Stimulated activated CD8-positive, alpha-beta memory T cell treated with anti-CD3 and anti-CD28 coated beads, Interleukin-2, amount 100 ng/mL, for 1 hour (primary cell): ENCODE measurements around the gene TGFBR1.

Source experiments
- DNase-seq, 2 donors: peaks; one replicate each; pipeline ENCODE4 v3.0.0-alpha.2; 2020; ENCODE audit warnings: low read depth in 2 of 2

Gene TGFBR1

DNA sequence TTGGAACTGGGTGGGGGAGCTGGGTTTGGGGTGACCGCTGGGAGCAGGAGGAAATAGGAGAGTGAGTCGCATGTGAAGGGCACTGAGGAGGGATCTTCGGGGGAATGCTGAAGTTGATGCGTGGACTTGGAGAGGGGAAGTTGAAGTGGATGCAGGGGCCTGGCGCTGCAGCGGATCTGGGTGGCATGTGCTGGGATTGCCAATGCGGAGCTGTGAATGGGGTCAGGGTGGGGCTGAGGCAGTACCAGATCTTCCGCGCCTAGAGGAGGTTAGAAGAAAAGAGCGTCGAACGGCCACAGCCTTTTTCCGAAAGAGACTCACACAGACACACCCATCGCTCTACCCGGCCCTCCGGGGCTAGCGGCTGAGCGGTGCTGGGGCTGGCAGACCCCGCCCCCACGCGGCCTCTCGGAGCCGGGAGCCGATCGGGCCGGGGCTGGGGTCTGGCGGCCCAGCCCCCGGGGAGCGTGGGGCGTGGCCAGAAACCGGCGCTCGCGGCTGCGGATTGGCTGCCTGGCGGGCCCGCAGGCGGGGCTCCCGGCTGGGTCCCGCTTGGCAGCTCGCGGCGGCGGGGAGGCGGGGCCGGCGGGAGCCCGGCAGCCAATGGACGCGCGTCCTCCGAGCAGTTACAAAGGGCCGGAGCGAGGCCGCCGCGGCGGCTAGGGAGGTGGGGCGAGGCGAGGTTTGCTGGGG is at the start of gene TGFBR1:
Gene TGFBR1, plus strand, starts transcription at position 655 of the 693 bp plus-strand sequence. CDS start 93 bp downstream, outside the sequence.
- peak; percentile 80 to 86 for DNase-seq

DNA sequence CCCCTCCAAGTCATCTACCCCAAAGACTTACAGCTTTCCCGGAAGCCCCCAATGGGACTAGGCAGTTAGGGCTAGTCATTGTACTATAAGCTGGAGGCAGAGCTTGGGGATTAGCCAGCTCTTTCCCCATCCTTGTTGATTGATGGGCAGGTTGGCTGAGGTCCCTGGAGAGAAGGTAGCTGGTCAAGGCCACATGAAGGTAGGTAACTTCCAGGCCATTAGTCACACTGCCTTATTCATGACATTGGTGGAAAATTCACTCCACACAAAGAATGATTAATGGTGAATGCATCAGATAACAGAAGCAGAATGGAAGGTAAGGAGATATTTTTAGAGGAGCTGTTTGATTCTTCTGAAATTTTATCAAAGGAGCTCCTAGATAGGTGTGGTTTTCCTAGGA is 49.5 kb upstream of the TGFBR1 start:
- DNase-seq, result no peak

DNA sequence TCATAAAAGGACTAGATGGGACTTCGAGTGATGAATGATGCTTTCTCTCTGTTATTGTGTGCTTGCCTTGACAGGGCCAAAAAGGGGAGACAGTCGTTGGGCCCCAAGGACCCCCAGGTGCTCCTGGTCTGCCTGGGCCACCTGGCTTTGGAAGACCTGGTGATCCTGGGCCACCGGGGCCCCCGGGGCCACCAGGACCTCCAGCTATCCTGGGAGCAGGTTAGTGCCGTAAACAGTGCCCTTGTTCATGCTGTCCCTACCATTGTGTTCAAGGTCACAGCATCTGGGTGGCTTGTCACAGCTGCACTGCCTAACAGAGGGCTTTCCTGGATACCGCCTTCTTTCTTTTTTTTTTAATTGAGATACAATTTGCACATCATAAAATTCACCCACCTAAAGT is 48.7 kb upstream of the TGFBR1 start:
- DNase-seq, result no peak

- no peak for DNase-seq
Measured at GRCh38 chr9:99056886-99057664, 47.8 kb upstream of the TGFBR1 start.

- DNase-seq, result peak; percentile 42 to 43
Measured at GRCh38 chr9:99057665-99058625, 47.0 kb upstream of the TGFBR1 start.

DNA sequence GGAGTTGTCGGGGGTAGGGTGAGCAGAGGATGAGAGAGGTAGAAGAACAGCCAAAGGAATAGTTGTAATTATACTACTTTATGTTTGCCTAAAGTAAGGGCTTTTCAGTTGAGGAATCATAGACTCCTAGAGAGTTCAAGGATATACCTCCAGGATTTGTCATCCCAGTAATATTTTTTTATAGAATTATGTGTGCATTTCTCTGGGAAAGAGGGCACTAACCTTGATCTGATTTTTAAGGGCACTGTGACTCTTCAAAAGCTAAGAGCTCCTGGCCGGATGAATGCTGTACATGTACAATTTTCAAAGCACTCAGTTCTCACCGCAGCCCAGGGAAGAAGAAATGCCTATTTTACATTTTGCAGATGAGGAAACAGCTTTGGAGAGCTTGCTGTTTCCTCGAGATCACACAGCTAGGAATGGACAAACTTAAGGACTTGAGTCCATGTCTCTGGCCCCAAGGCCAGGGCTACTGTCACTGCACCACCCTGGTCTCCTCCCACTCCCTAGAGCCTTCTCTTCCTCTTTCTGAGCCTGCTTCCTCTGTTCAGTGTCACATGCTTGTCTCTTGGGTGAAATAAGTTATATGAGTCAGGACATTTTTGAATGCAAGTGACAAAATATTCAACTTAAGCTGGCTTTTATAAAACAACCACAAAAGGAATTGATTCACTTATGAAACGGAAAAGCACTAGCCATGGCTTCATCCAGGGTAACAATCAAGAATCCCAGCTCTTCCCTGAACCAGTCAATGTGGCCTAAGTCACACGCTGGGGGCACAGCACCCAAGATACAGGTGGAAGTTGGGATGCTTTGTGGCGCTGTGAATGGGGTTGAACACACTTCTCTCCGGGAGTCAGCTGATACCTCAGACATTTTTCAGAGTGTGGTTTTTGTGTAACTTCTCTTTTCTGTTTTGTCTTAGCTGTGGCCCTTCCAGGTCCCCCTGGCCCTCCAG is 45.7 kb upstream of the TGFBR1 start:
- no peak for DNase-seq

DNA sequence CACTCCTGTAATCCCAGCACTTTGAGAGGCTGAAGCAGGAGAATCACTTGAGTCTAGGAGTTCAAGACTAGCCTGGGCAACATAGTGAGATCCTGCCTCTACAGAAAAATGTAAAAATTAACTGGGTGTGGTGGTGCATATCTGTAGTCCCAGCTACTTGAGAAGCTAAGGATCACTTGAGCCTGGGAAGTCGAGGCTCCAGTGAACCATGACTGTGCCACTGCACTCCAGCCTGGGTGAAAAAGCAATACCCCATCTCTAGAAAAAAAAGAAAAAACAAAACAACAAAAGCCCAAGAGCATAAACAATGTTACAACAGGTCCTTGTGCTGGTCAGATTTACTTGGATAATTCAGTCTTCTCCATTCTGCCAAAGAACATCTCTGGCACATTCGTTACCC is 44.3 kb upstream of the TGFBR1 start:
- no peak for DNase-seq

GRCh38 chr9:99062549-99062948 is 42.4 kb upstream of the TGFBR1 start:
- no peak for DNase-seq

GRCh38 chr9:99063522-99063921 is 41.4 kb upstream of the TGFBR1 start:
- no peak for DNase-seq

GRCh38 chr9:99066571-99066970 is 38.3 kb upstream of the TGFBR1 start:
- DNase-seq, result no peak

DNA sequence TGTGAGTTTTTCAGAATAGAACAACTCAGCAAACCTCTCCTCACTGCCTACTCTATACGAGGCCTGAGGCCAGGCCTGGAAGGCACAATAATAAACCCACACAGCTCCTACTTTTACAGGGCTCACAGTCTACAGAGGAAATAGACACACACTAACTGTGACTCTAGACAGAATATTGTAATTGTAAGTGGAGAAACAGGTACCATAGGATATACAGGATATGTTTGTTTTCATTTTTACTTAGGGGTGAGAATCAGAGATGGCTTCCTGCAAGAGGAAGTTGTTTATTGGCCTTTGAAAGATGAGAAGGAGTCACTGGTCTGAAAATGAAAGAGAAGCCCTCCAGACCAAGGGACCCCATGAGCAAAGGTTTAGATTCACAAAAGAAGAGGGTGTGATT is 35.8 kb upstream of the TGFBR1 start:
- no peak for DNase-seq

DNA sequence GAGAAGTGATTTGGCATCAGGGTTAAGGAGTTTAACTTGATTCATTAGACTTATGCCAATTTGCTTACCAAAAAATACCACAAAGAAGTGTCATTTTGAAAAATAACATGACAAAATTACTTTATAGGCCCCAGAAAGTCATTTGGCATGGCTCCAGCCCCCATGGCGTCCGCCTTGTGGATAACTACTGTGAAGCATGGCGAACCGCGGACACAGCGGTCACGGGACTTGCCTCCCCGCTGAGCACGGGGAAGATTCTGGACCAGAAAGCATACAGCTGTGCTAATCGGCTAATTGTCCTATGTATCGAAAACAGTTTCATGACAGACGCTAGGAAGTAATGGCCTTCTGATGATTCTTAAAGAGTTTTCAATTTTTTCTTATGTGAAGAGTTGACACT is 35.4 kb upstream of the TGFBR1 start:
- DNase-seq, result no peak

DNA sequence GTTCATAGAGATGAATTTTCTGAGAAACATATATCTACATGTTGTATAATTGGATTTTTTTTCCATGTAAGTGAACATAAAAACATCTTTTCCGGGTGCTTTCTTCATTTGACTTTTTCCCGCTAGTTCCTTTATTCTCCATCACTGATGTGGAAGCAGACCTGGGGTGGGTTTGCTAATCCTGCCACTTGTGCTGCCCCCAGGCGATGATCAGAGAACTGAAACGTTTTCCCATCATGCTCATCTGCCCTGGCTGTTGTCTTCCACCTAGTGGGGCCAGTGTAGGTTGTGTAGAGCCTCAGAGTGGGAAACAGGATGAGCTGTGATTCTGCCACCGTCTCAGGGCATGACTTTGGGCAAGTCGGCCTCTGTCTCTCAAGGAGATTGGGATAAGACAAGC is 34.2 kb upstream of the TGFBR1 start:
- no peak for DNase-seq

- no peak for DNase-seq
Measured at GRCh38 chr9:99071313-99072039, 33.4 kb upstream of the TGFBR1 start.

- DNase-seq, result no peak
Measured at GRCh38 chr9:99072040-99072394, 32.9 kb upstream of the TGFBR1 start.

GRCh38 chr9:99073347-99073746 is 31.6 kb upstream of the TGFBR1 start:
- no peak for DNase-seq

DNA sequence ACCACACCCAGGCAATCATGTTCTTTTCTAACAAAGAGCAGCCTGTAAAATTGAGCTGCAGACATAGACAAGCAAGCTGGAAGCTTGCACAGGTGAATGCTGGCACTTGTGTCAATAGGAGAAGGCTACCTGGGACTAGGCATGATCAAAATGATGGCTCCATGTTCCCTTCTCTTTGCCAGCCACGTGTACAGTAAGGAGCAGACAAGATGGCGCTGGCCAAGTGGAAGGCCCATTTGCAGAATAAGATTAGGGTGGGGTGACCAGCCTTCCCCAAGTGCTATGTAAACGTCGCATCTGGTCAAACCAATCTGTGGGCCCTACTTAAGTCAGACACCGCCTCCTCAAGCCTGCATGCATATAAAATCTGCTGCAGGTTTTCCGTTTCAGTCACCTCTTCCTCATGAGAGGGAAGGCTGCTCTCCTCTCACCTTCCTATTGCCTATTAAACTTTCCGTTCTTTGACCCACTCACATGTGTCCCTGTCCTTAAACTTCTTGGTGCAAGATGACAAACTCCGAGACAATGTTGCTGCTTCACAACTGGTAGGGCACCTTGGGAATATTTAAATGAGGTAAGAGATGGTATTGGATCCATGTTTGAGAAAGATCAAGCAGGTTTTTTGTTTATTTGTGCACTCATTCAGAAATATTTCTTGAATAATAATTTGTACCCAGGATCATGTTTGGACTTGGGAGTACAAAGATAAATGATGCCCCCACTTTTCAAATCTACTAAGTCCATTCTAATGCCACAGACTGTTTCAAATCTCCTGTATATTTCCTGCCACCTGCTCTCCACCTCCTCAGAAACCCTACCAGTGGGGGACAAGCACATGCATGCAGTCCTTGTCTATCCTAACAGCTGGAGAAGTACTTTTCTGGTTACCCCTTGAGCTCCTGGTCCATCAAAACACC is 30.7 kb upstream of the TGFBR1 start:
- no peak for DNase-seq

GRCh38 chr9:99074902-99075245 is 30.0 kb upstream of the TGFBR1 start:
- no peak for DNase-seq

GRCh38 chr9:99075246-99075912 is 29.5 kb upstream of the TGFBR1 start:
- DNase-seq, result no peak
